Brain microvascular endothelial cell (primary cell): ENCODE results near the gene UBE3B.

Experiments
- DNase-seq: peaks from one replicate; pipeline ENCODE4 v3.0.0-alpha.2; 2020
- H3K27ac ChIP-seq: fragments of 250-450 bp; sonication (Bioruptor Pico); 2 replicates; pipeline ENCODE4 v1.5.1; 2020; ENCODE audit warnings: mild to moderate bottlenecking, moderate library complexity
- H3K27me3 ChIP-seq: fragments of 250-450 bp; sonication (Bioruptor Pico); replicated peaks from 2 replicates; pipeline ENCODE4 v1.5.1; 2020; ENCODE audit warnings: mild to moderate bottlenecking
- H3K36me3 ChIP-seq: fragments of 250-450 bp; sonication (Bioruptor Pico); replicated peaks from 2 replicates; pipeline ENCODE4 v1.5.1; 2020; ENCODE audit warnings: mild to moderate bottlenecking
- H3K4me3 ChIP-seq: 2 replicates; pipeline ENCODE4 v1.5.1; 2011; ENCODE audit warnings: low read depth, mild to moderate bottlenecking, control low read depth, low read length, moderate library complexity
- in situ Hi-C: cut with HindIII; loops from 2 replicates; pipeline ENCODE4 v1.10.0; 2017; ENCODE audit warnings: low sequenced_read_pairs, low pct_ligation_motif_present
- TF ChIP-seq, protein P1 (sequence below): IDR thresholded peaks from 2 replicates; pipeline ENCODE4 v1.5.1; 2011; ENCODE audit warnings: low read depth, mild to moderate bottlenecking, moderate library complexity, low read length, control low read depth, inconsistent platforms; ENCODE audit errors: missing control alignments

Gene UBE3B

DNA sequence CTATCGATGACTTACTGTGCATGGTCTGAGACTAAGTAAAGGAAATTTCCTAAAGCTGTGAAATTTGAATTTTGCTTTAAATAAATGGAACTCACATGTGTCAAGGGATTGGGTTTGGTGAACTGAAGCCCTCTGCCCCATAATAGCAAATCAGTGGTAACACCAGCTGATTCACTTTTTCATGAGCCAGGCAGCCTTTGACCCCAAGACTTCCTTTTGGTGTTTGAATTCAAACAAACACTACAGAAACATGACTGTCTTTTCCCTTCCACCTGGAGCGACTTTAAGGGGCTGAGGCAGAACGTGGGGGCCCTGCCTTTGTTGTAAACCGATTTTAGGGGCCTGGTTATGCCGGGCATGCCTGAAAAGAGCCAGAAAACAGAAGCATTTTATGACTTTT, 29.2 kb upstream of the UBE3B start:
- Histone ChIP-seq H3K36me3 (peaks cover 61% of the 10 kb centered on the region), H3K27ac (no peak overlapping the region), H3K27me3 (no peaks in the 10 kb centered on the region), H3K4me3 (no peak overlapping the region)
- TF ChIP-seq, protein P1, sequence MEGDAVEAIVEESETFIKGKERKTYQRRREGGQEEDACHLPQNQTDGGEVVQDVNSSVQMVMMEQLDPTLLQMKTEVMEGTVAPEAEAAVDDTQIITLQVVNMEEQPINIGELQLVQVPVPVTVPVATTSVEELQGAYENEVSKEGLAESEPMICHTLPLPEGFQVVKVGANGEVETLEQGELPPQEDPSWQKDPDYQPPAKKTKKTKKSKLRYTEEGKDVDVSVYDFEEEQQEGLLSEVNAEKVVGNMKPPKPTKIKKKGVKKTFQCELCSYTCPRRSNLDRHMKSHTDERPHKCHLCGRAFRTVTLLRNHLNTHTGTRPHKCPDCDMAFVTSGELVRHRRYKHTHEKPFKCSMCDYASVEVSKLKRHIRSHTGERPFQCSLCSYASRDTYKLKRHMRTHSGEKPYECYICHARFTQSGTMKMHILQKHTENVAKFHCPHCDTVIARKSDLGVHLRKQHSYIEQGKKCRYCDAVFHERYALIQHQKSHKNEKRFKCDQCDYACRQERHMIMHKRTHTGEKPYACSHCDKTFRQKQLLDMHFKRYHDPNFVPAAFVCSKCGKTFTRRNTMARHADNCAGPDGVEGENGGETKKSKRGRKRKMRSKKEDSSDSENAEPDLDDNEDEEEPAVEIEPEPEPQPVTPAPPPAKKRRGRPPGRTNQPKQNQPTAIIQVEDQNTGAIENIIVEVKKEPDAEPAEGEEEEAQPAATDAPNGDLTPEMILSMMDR: no peak
- DNase-seq: no peak
- in situ Hi-C loops: no loop called here

DNA sequence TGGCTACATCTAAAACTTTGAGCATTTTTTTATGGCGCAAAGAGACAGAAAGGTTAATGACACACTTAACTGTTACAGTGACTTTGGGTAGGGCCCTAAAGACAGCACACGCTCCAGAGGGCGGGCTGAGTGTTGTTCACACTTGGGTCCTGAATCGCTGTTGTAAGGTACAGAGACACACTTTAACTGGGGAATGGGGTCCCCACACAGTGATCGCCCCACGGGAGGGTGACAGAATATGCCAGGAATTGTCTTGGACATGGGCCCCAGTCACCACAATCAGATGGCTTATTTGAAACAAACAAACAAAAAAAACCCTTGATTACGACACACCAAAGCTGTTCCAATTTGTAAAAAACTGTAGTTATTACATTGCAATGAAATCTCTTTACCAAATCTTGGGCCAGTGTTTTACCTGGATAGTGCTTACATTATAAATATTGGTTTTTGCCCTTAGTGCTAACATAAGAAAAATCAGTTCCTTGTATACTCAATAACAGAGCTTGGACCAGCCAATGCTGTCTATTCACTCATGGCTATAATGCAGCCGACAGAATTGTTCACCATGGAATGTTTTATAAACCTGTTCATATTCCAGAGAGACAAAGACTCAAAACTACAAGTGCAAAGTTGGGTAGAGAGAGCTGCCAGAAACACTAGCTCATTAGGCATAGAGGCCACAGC, 28.6 kb upstream of the UBE3B start:
- Histone ChIP-seq H3K27ac (no peak overlapping the region), H3K36me3 (peaks cover 67% of the 10 kb centered on the region), H3K4me3 (no peak overlapping the region), H3K27me3 (no peaks in the 10 kb centered on the region)
- no peak for DNase-seq
- in situ Hi-C loops: no loop called here
- TF ChIP-seq, protein P1: no peak

DNA sequence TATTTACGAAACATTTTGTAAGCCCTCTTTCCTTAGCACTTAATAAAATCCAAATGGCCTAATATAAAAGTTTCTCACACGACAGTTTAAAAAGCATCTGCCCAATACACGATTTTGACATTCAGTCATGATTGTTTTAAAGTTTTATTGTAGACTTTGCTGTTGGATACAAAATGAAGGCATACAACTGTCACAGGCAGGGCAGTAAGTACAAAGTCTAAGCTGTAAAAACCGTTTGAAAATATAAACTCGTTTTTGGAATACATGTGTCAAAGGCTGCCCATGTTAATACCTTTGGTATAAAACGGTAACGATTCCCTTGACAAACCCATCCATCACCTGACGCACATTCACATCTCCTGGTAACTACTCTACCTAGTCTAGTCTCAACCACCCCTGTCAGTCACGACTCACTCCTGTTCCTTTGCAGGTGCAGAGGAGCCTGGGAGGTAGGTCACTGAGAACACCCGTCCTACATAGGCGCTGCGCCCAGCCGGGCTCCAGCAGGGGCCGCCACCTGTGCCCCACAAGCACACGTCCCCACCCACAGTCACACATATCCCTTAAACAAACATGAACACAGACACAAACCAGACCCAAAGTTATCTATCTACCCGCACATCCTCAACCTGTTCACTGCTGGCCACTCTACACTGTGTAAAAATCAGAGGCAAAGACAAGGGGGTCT, 27.4 kb upstream of the UBE3B start:
- in situ Hi-C loops: no loop called here
- TF ChIP-seq, protein P1: peak; percentile 36

DNA sequence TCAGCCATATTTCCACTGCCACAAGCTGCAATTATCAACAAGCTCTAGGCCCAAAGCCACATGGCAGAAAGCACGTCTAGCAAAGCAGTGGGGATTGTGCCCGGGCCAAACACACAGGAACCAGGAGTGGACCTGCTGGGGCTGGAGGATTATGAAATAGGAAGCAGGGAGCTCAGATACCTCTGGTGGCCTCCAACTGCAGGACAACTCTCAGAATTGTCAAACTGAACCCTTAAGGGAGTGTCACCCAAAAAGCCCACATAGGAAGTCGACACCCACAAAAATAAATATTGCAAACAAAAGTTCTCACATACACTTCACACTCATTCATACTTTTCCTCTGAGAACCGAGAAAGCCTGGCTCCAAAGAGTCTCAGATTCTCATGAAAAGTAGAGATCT, 26.5 kb upstream of the UBE3B start:
- in situ Hi-C loops: no loop called here
- Histone ChIP-seq H3K4me3 (no peak overlapping the region), H3K27ac (no peak overlapping the region), H3K27me3 (no peaks in the 10 kb centered on the region), H3K36me3 (peaks cover 86% of the 10 kb centered on the region)
- TF ChIP-seq, protein P1: no peak
- DNase-seq: no peak

More for the DNA sequence above, 27.4 kb upstream of the UBE3B start:
- peaks cover 78% of the 10 kb centered on the region for H3K36me3 ChIP-seq
- no peaks in the 10 kb centered on the region for H3K27me3 ChIP-seq
- H3K27ac ChIP-seq: no peak overlapping the region
- no peak overlapping the region for H3K4me3 ChIP-seq
- no peak for DNase-seq

DNA sequence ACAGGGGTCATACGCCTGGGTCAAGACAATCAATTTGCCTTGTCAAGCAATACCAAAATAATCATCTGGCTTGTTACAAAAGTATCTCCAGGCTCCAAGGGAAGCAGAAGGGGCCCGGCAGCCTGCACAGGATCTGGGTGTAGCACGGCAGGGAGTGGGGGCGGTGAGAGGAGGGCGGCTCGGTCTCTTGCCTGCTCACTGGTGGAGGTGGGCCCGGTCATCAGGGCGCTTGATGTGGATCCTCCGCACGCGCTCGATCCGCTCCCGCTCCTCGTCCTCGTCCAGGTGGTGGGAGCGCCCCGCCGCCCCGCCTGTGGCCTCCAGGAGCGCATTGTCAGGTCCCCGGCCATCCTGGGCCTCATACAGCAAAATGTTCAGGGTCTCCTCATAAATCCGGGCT, 26.0 kb upstream of the UBE3B start:
- H3K36me3 ChIP-seq: peaks cover 86% of the 10 kb centered on the region
- TF ChIP-seq, protein P1: no peak
- in situ Hi-C loops: no loop called here

More for the DNA sequence above, 26.0 kb upstream of the UBE3B start:
- DNase-seq: no peak
- Histone ChIP-seq H3K27ac (no peak overlapping the region), H3K27me3 (no peaks in the 10 kb centered on the region), H3K4me3 (no peak overlapping the region)
